GM18873 (cell line): ENCODE results near the gene CDH12.

Experiments used
- ATAC-seq: cut with Tn5 transposase; IDR thresholded peaks from one replicate; pipeline ENCODE4 v1.9.1; 2021; ENCODE audit warnings: mild to moderate bottlenecking, moderate library complexity, moderate number of reproducible peaks; ENCODE audit not compliant: unreplicated experiment, low FRiP score

Gene CDH12

DNA sequence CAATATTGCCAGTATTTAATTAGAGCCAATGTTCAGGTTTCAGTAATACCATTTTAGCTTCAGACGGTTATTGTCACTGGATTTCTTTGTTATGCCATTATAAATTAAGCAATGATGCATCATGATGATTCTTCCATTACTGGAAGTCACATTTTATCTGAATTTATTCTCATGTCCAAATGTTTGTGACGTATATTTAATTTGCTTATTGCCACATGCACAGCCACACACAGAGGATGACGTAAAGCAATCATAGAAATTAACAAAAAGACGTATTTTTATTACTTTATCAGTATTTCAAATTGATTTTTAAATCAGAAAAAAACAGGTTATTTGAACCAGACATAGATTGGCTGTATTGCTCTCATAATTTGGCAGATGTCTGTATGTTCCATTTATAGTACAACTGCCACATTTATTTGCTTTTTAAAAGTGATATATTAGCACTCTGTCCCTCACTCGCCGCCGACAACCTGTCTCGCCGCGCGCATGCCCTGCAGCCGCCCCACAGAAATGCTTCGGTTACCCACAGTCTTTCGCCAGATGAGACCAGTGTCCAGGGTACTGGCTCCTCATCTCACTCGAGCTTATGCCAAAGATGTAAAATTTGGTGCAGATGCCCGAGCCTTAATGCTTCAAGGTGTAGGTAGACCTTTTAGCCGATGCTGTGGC, 970.9 kb downstream of the CDH12 start:
- no peak for ATAC-seq

- ATAC-seq, result no peak
These were observed 973.0 kb downstream of the CDH12 start for GRCh38 chr5:21880164-21880563.

- ATAC-seq, result no peak
These were observed 990.2 kb downstream of the CDH12 start for GRCh38 chr5:21862986-21863385.

DNA sequence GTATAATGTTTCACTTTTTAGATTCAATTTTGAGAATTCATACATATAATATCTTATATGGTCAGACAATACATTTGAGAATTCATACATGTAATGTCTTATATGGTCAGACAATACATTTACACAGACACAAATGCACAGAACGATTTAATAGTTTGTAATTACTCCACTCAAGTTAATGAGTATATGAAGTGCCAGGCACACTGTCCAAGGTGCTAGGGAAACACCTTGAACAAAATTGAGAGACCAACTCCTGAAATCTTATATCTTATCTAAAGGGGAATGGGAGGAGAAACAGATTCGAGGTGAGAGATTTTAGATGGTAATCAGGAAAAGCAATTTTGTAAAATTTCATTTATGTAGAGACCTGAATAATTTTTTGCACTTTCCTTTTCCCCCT, 994.7 kb downstream of the CDH12 start:
- ATAC-seq, result no peak

DNA sequence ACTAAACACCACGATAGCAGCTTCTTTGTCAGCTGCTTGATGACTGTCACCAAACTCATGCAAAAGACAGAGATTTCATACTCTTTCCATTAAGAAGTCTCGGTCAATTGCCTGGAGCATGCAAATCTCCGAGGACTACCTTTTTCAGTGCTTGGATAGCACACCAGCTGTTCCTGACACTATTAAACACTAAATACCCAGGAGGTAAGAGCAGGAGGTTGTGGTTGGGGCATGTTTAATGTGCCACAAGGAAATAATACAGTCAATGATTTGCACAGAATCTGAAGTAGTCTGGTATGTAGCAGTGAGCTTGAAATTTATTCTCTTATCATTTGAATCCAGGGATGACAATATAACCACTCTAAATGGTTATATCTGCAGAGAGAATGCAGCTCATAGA, 996.2 kb downstream of the CDH12 start:
- ATAC-seq, result no peak

- ATAC-seq, result no peak
These were observed 1005.8 kb downstream of the CDH12 start for GRCh38 chr5:21847300-21847699.

DNA sequence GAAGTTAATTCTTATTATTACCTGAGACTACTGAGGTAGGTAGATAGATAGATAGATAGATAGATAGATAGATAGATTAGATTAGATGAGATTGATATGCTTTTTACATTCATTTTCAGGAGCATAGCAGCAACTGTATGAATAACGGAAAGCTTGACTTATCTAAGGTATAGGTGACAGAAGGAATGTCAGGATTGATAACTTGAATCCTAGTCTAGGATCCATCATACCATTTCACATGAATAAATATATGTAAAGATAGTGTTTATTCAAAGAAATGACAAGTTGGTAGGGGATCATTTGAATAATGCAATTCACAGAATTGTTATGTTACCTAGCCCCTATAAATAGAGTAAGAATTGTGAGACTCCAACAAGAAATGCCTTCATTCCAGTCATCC, 1008.2 kb downstream of the CDH12 start:
- no peak for ATAC-seq

DNA sequence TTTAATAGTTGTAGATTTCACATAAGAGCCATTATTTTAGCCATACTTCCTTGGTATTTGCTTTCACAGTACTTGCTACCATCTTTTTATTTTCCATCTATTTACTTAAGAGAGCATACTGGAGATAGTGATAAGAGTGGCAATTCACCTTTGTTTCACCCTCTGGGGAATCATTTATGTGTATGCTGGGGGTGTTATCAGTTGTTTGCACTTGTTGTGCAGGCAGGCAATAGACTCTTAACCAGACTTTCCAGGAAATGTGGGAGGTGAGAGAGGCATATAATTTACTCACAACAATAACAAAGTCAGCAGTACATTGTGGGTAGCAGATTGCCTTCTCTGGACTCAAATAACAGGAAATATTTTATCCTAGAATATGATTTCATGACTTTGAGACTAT, 1018.3 kb downstream of the CDH12 start:
- no peak for ATAC-seq

- no peak for ATAC-seq
These were observed 1021.9 kb downstream of the CDH12 start for GRCh38 chr5:21831145-21831787.

DNA sequence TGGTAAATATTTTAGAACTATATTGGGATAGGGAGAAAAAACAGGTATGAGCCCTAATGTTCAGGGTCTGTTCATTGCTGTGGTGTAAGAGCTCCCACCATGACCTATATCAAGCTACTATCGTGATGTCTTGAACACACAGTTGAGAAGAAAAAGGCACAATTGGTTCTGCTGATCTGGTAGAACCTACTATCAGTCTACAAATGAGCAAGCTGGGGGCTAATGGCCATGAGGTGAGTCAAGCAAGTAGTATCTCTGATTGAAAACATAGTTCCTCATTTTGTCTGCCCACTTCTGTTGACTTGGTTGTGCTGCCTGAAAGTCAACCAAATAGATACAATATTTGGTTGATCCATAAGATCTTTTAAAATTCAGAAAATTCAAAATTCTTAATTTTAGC, 1026.3 kb downstream of the CDH12 start:
- no peak for ATAC-seq

DNA sequence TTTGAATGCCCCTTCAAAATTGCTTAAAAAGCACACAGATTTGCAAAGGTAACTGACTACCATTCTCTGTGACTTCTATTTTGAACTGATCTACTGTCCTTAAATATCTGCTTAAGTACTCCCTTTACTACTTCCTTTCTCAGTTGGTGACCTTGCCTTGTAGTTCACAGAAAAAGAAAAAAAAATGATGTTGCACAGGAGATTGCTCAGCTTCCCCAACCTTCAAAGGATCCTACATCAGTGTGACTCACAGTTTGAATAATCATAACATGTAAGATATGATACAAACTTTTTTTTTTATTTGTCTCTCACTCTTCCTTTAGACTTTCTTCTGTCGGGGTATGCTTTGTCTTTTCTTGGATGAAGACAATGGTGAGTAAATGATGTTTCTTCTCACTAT, 1029.6 kb downstream of the CDH12 start:
- no peak for ATAC-seq

DNA sequence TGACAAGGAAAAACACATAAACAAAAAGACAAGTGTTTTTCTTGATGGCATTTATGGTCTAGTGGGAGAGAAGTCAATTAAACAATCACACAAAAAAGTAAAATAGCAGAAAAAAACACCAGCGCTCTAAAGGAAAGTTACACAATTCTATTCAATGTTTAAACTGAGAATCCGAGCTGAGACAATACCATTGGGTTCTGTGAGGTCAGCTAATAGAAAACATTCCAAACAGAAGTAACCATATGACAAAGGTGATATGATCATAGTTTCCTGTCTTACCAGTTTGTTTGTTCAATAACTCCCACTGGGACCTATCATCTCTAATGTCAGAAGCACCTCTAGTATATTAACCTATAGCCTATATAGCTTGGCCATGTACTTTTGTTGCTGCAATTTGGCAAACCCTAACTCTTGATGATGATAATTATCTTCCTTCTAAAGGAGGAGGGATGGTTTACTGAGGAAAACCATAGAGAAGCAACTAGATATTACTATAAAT, 1030.0 kb downstream of the CDH12 start:
- ATAC-seq, result no peak

GRCh38 chr5:21820527-21820926, 1032.6 kb downstream of the CDH12 start:
- no peak for ATAC-seq

- ATAC-seq, result no peak
These were observed 1034.8 kb downstream of the CDH12 start for GRCh38 chr5:21818370-21818720.

DNA sequence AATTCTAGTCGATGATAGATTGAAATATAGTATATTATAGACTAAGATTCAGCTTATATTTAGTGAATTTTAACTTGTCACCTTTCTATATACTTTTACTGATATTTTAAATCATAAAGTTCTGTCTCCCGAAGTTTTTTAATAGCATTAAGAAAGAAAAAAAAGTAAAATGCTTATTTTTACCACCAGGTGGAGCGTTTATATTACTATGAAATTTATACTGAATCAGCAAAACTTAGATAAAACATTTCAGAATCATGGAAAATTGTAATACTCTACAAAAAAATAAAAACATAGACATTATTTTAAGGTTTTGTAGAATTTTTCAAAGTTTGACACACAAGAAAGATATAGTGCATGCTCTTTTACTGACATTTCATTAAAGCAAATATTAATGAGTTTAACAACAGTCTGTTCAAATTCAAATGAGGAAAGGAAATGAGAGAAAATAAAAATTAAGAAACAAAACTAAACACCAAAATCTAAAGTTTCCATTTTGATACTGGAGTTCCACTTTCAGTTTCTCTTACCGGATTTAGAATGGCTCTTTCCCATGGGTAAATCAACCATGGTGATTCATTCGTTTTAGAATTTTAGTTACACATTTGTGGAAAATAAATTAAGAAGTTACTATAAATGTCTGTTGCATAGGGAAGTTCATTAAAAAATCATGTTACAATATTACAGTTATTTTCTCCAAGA, 1035.3 kb downstream of the CDH12 start:
- no peak for ATAC-seq

- no peak for ATAC-seq
These were observed 1042.3 kb downstream of the CDH12 start for GRCh38 chr5:21810737-21811316.

DNA sequence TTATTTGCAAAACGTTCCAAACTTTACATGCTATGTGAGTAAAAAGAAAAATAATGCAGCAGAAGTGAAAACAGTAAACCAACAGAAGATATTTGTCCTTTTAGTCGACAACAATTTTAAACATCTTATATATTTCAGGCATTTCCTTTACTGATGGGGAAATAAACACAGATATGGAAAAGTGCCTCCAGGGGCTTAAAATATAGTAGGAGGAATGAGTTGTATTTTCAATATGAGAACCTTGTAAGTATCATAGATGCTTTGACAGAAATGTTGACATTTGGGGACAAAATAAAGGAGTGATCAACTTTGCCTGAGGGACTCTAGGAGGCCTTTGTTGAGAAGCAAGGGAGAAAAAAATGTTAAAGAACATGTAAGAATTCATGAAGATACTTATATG, 1043.5 kb downstream of the CDH12 start:
- no peak for ATAC-seq

DNA sequence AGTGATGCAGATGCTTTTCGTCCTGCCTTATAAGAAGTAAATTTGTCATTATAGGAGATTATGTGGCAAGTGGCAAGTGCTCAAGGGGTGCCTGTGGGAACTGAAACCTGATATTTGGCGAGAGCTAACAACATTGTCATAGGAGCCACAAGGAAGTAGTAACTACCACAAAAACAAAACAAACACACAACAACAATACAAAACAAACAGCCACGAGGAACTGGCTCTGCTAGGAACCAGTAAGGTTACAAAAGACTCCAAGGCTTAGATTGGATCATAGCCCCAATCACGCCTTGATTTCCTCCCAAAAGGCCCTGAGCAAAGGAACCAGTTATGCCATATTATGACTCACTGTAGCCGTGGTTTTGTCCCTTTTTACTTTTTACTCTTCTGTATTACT, 1045.2 kb downstream of the CDH12 start:
- ATAC-seq, result no peak

DNA sequence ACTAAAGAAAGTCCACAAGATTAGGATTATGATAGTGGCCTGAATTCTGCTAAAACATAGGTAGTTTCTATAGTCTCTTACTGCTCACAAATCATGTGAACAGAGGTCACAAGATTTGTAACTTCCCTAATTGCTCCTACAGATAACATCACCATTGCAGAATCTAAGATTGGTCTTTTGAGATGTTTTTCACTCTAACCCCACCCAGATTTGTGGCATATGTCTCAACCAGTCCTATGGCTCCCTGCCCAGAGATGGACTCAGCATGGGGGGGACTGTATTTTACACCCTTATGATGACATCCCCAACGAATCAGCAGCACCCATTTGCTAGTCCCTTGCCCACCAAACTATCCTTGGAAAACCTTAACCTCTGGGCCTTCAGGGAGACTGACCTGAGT, 1046.2 kb downstream of the CDH12 start:
- ATAC-seq, result no peak

DNA sequence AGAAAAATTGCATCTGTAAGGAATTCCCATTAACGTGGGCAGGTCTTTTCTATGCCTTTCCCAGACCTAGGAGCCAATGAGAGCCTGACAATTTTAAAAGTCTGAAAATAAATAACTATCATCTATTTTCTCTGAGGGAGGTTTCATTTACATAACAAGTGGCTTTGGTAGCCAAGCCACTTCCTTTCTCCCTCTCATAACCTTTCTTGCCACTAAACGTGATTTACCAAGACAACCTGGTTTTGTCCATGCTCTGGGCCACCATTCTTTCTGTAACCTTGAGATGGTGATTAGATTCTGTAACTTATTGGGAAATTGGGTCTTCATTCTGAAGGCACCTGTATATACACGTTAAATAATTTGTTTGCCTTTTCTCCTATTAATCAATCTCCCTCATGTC, 1046.9 kb downstream of the CDH12 start:
- no peak for ATAC-seq

DNA sequence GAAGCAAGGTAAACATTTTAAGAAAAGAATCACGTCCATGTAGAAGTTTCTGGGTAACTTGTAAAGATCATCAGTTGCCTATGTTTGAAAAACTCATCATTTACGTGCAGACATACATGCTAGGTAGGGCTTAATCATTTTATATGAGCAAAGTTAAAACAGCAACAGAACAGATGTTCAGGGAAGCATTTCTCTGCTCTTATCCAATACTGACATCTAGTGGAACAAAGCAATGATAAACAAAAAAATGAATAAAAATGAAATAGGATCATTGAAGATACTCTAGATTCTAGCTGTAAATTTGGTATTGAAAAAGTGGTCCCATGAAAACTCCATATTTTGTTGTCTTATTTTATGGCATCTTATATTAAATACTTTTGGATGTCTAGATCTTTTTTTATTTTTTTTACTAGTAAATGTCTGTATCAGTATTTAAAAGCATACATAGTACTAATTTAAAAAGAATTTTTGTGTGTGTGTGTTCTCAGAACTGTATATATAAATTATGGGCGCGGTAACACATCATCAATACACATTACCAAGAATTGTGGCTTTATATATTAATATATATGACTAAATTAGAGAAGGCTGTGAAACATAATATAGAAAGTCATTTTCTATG, 1050.2 kb downstream of the CDH12 start:
- ATAC-seq, result no peak
